CD4-positive, alpha-beta T cell treated with Interleukin-17A for 4 hours (primary cell): ENCODE results near the gene CPPED1.

Experiments used
- DNase-seq: peaks from one replicate; pipeline ENCODE4 v3.0.0-alpha.2; 2020; ENCODE audit warnings: mixed read lengths

The CPPED1 gene

DNA sequence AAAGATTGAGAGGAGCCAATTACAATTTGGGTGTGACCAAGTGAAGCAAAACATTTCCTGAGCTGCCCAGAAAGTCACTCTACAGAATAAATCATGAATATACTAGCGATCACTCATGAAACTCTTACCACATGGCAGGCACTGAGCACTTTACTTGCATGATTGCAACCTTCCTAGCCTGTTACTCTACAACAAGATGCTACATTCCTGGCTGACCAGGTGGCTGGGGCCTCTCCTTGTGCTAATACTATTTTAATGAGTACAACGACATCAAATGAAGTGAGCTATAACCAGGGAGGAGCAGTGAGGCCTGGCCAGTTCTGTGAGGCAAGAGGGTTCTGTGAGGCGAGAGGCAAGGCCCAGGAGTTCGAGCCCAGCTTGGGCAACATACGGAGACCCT is 75.2 kb downstream of the CPPED1 start:
- no peak for DNase-seq

DNA sequence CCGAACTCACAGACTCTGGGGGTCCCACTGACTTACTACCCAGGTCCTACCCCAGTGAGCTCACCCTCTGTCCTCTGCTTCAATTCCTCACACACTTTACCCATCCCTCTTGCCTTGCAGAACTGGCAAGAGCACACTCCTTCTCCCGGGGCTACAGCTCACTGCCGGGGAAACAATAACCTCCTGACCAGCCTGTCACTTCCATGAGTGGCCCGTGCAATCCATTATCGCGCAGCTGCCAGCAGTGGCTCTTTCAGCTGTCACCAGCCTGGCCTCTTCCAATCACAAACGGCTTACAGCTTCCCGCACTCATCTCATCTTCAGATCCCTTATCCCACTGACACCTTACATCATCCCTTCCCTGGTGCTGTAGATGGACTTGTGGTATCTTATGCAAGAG is 79.5 kb downstream of the CPPED1 start:
- DNase-seq = no peak

DNA sequence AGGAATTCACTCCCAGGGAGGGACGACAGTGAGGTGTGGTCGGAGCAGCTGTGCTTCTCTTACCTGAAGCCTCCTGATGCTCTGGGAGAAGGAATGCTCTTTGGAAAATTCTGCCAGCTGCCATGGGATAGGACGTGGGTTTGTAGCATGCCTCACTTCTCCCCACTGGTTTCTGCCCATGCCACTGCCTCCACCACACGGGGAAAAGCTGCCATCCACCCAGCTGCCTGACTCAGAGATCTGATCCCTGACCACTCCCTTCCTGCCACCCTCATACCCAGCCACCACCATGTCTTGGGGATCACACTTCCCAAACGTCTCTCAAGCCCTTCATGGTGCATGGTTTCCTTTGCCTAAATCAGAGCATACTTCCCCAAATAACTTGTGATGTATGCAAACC is 80.0 kb downstream of the CPPED1 start:
- DNase-seq = no peak

DNA sequence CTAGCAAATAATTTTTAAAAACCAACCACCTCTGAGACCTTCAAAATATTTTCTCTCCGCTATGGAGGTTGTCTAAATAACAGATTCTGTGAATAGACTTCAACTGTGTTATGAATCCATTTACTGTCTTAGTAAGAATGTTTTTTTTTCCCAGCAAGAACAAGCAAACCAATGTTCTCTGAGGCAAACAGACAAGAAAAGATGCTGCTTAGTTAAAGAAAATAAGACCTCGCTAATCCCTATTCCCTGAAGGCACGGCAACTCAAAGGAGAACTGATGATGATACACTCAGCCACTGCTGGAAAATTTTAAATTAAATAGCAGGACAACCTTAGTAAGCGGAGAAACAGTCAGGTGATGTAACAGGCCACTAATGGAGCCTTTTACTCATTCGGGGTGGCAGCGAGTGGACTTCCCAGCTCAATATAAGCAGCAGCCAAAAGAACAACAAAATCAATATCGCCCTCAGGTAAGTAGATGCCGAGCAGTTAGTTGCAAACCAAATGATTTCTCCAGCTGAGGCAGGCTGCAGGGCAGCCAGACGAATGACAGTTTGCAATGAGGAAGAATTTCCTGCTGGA is 81.8 kb downstream of the CPPED1 start:
- no peak for DNase-seq

DNA sequence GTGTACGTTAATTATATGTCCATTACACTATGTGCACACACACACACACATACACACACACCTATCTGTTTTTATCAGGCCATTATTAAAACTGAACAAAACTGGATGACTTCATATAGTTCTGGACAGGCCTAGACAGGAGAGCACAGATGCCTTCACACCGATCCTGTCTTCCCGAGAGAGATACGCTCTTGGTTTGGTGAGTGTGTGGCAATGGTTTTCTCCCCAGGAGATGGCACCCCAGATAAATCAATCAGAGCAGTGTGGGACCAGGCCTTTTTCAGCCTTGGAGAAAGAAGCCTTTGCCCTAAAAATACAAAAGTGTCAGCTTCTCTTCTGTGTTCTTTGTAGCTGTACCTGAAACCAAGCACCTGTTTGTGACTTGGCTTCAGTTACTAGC is 83.7 kb downstream of the CPPED1 start:
- DNase-seq = no peak

DNA sequence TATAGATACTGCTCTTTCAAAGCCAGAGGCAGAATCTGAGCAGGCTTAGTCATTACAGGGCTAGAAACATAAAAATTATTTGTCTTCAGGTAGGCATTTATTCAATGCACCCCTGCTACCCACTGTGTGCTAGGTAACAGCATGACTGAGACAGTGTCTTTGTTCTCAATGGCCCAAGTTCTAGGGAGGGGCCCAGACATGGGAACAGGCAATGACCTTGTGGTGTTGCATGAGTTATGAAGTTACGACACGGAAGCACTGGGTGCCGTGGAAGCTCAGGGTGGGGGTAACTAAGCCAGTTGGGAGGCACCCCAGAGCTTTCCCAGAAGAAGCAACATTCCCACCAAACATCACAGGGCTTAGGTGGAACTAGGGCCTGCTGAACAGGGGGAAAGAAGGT is 87.0 kb downstream of the CPPED1 start:
- DNase-seq = no peak

DNA sequence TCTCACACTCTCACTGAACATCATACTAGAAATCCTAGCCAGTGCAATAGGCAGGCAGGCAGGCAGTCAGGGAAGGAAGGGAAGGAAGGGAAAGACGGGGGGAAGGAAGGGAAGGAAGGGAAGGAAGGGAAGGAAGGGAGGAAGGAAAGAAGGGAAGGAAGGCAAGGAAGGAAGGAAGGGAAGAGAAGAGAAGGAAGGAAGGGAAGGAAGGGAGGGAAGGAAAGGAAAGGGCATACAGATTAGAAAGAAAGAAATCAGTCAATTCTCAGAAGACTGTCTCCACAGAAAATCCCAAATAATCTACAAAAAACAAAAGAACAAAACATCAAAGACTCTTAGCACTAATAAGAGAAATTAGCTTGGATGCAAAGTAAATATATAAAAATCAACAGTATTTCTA is 93.9 kb downstream of the CPPED1 start:
- no peak for DNase-seq

DNA sequence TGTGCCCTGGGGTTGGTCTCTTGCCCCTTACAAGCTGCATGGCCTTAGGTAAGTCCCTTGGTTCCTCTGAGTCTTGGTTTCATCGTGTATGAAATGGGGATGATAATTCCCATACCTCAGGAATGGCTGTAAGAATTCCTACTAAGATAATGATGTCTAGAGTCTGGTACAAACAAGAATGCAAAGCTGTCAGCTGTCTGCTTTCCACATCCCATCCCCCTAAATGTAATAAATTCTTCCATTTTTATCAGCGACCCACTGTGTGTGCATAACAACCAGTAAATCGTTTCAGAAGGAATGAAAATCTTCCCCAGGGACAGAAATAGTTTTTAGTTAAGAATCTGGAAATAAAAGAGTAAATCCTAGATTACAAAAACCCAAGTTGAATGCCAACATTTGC is 95.4 kb downstream of the CPPED1 start:
- DNase-seq = no peak

DNA sequence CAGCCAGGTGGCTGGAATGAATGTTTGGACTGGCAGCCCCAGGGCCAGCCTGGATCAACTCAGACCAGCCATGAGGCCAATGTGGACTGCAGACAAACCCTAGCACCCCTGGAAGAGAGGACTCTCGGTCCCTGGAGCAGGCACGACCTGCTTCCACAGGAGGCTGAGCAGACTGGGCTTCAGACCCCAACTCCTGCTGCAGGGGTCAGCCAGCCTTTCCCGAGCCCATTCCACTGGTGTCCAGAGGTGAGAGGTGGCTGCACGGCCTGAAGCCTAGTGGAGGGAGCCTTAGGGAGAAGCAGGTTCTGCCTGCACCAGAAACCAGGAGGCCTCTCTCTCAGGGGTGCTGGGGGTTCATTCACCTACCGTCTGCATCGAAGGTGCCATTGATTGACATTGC is 97.1 kb downstream of the CPPED1 start:
- no peak for DNase-seq

DNA sequence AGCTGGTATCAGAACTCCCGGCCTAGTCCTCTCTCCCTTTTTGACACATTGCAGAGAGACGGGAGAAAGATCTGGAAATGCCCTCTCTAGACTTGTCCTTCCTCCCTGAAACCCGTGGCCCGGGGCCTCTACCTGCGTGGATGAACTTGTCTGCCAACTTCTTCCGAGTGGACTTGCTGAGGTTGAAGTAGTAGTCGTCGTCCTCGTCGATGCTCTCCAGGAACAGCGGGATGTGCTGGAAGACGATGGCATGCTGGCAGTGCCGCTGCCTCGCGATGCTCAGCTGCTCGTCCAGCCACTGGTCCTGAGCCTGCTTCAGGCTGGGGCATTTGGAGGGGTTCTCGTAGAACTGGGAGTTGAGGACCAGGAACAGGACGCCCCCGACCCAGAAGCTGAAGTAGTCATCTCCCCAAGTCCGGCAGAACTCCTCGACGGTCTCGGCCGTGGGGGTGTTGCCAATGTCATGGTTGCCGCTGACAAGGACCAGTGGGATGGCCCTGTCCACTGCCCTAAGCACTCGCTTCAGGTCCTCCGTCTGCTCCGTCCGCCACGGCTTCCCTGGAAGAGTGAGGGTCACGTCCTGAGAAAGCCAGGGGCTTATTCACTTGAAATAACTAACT is 99.1 kb downstream of the CPPED1 start:
- DNase-seq = no peak

DNA sequence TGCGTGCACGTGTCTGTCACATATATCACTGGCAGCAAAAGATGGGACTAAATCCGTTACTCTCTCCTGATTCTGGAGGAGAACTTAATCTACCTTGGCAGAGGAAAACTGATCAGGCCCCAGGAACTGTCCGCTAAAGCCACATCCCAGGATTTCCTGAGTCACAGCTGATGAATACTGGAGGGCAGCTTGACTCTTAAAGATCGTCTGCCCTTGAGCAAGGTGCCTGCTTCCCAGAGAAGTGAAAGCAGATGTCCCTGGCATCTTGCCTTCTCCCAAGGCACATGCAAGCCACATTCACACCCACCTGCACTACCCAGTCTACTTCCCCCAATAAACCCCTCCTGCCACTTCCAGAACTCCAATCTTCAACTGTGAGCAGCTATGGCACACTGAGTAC is 99.8 kb downstream of the CPPED1 start:
- no peak for DNase-seq

DNA sequence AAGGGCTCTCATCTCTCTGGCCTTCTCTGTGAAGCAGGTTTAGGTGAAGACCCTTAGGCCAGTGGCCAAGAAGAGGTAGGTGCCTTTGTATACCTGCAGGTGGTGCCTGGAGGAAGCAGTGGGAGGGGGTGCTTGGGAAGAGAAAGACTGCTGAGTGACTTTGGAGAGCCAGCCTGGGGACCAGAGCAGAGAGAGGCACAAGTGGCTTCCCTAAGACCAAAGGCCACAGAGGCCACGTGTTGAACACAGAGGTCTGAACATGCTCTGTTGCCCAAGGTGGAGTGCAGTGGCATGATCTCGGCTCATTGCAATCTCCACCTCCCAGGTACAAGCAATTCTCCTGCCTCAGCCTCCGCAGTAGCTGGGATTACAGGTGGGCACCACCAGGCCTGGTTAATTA is 103.5 kb downstream of the CPPED1 start:
- no peak for DNase-seq

DNA sequence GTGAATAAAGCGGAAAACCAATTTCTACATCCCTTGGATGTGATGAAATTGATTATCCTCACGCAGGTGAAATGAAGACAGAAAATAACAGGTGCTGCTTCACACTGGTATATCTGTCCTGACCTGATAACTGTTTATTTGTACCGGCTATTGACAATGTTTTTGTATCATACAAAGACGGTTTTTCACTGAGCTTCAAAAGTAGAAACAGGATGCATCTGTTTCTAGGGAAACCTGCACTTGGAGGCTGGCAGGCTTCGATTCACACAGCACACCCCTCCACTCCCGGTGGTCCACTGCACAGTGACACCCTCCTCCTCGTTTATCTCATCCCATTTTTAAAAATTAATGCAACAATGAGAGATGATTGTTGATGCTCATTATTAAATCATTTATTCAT is 104.5 kb downstream of the CPPED1 start:
- no peak for DNase-seq

DNA sequence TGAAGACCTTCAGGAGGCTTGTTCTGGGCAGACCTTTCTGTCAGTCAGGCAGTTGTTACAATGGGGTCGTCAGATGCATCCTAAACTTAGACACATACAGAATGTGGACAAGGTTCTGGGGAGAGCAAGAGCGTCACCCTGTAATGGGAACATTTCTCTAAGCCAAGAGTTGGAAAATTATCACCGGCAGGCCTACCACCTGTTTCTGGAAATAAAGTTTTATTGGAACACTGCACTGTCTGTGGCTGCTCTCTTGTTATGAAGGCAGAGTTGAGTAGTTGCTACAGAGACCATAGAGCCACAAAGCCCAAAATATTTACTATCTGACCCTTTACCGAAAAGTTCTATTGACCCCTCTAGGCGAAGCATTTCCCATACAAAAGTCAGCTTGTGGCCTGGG is 106.2 kb downstream of the CPPED1 start:
- DNase-seq = no peak

DNA sequence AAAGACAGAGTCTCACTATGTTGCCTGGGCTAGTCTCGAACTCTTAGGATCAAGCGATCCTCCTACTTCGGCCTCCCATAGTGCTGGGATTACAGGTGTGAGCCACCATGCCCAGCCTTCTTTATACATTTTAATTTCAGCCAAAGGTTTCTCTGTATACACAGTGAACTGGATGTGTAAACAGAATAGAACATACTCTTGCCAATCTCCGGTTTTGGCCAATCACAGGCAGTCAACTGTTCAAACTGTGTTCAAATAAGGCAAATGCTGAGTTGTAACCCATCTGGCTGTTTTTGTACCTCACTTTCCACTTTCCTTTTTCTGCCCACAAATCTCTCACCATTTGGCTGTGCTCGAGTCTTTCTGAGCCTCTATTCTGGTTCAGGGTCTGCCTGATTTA is 108.2 kb downstream of the CPPED1 start:
- no peak for DNase-seq

DNA sequence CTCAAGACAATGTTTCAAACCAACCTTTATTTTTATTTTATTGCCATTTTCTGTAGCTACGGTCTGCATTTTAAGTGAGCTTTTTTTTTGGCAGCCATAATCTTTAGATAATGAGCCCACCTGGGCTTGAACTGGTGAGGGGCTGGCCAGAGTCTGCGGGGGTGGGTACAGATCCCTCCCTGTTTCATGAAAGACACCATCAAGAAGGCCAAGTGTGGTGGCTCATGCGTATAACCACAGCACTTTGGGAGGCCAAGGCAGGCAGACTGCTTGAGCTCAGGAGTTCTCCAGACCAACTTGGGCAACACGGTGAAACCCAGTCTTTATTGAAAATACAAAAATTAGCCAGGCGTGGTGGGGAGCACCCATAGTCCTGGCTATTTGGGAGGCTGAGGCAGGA is 113.7 kb downstream of the CPPED1 start:
- DNase-seq = no peak

DNA sequence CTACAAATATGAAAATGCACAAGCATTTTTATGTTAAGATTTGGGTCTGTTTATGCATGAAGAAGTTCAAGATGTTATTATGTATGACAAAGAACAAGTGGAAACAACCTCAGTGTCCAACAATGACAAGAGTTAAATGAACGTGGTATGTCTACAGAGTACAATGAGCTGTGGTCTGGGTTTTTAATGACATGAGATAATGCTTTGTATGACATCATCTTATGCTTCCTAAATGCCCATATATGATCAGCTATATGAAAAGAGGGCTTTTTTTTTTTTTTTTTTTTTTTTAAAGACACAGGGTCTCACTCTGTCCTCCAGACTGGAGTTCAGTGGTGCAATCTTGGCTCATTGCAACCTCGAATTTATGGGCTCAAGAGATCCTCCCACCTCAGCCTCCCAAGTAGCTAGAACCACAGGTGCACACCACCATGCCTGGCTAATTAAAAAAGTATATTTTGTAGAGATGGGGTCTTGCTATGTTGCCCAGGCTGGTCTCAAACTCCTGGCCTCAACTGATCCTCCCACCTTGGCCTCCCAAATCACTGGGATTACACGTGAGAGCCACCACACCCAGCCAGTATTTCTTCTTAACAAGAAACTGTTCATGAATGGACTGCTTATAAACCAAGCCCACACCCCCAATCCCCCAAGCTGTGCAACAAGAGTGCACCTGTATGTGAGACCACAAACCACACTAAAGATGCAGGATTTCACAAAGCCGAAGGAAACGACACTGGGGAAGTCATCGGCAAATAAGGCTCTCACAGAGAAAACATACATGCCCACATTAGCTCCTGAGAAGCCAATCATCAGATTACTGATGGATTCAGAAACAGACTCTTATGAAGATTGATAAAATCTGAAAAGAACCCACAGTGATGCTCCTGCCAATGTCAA is 114.5 kb downstream of the CPPED1 start:
- no peak for DNase-seq

DNA sequence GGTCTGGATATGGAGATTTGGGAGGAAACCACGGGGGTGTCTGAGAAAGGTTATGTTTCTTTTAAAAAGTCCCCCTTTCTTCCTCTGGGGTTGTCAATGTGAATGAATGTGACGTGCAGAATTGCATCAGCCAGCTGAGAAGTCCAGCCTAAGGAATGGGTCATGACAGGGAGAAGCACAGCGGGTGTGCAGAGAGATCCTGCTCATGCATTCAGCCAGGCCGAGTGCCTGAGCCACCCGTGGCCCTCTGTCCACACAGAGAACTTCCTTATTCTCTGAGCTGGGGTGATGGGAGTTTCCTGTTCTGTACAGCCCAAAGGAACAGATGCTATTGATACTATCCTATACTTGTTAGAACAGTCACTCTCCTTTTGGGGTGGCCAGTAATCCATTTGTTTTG is 117.9 kb downstream of the CPPED1 start:
- DNase-seq = no peak

DNA sequence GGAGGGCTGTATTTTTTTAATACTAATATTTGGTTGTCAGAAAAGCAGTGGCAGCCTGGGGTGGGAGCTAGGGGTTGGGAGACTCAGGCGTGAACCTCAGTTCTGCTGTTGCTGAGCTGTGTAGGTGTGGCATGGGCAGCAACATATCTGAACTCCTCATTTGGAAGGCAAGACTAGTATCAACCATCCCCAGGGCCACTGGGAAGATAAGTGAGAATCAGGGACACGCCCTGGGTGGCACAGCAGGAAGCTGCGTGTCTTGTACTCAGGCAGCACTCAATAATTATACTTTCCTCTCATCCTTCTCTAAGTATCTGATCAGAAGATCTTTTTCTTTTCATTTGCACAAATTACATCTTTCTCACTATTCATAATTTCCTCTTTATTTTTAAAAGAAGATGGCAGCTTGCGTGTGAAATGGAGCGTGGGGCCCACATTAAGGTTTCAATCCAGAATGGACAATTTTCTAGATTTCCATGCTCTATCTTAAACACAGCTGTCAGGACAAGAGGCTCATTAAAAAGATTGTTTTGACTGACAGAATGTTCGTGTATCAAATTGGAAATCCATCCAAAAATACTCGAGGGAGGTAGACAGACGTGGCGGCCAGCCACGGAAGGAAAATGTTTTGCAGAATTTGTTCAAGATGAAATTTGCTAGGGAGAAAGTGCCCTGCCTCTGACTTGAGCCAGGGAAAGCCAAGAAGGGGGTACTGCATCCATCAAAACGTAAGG is 121.1 kb downstream of the CPPED1 start:
- DNase-seq = no peak

DNA sequence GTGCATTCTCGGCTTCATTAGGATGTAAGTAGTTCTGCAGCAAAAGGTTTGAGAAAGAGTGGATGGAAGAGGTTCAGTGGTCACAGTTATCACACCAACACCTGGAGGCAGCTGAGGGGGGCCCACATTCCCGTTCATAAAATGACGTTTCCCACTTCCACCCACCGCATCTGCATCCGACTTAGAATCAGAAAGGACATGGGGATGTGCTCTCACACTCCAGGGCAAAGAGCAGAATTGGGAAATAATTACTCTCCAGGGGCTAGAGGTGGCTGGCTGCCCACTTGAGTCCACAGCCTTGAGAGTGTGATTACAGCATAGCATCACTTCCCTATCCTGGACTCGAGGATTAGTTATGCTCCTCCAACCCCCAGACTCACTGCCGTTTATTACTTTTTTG is 122.0 kb downstream of the CPPED1 start:
- DNase-seq = no peak

DNA sequence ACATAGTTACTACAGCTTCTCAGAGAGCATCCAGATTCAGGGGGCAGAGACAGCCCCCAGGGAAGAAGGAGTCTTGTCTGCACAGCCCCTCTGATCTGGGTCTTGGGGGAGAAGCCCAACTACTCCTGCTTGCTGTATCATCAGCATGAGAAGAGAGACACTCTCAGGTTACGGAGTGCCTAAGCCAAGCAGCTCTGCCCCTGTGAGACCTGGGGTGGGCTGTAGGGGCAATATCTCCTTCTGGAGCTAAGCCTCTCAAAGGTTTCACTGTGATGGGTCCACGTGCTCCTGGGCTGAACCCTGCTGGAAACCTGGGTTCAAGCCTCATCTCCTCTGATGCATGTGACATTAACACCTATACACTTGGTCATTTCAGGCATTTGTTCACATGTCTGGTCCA is 123.2 kb downstream of the CPPED1 start:
- DNase-seq = no peak

DNA sequence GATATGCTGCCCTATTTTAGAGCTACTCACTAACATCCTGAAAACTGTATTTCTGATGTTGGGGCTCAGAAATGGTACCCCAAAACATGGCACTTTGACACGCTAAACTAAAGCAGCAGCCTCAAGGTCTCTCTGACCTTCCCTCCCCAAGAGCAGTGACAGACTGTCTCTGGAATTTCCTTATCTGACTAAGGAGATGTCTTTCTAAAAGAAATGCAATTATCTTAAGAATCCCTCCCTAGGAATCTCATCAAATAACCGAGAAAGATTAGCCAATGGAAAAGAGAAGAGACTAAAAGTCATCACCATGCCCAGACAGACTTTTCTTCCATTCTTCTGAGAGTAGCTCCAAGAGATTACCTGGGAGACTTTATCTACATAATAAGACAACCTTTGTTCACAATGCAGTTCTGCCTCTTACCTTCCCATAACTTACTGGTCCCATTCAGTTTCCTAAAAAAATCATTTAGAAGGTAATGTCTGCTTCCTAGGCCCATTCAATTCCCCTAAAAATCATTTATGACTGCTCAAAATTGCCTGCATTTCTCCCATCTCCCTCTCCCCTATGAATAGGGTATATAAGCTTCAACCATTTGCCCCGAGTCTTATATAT is 123.9 kb downstream of the CPPED1 start:
- DNase-seq = no peak

DNA sequence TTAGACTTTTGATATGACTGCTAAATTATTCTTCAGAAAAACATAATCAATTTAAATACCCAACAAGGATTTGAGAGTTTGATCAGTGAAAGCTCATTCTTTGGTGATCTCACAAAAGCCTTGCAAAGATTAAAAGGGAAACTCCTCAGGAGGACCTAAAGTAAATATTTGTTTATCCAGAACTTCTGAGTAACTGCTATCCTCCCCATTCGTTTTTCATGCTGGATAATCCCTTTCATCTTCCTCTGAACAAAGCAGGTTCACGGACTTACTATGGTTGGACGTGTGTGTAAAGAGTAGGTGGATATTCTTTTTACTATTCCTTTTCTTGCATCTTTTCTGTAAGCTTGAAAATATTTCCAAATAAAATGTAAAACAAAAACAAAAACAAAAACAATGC is 124.7 kb downstream of the CPPED1 start:
- no peak for DNase-seq
